Panc1 (cell line): ENCODE measurements around the gene FN3KRP. TPM values are rescaled to one million over a fixed set of nuclear protein-coding genes. Genes with fewer than 3 reads are reported as not detected.

Experiments
- ATAC-seq: fragments of 200-7000 bp; cut with Tn5 transposase; 2 replicates; pipeline ENCODE4 v1.9.1; 2020; ENCODE audit warnings: mild to moderate bottlenecking, moderate library complexity
- BruUV-seq: library from RNA; stranded (reverse); fragments of 400-500 nt; replicated peaks from 2 replicates; lab custom pipeline; 2021; lab: Mats Ljungman, UMichigan
- CTCF ChIA-PET: fragments of 300-600 bp; sonication (Branson Sonifier 250); formaldehyde crosslinking; loops from one replicate; lab custom pipeline; 2022; ENCODE audit warnings: antibody characterized with exemption; lab: Charles Lee
- POLR2A ChIA-PET: fragments of 300-600 bp; sonication (Branson Sonifier 250); formaldehyde crosslinking; loops from one replicate; lab custom pipeline; 2022; ENCODE audit warnings: antibody characterized with exemption; lab: Charles Lee
- DNase-seq: peaks from one replicate; pipeline ENCODE4 v3.0.0-alpha.2; 2010; ENCODE audit warnings: low read depth, low spot score
- H3K27ac ChIP-seq: 2 replicates; pipeline ENCODE4 v1.5.1; 2011; ENCODE audit warnings: mild to moderate bottlenecking, low read length, inconsistent platforms
- H3K27me3 ChIP-seq: fragments of 200-500 bp; sonication (Bioruptor generic); 2 replicates; pipeline ENCODE4 v1.6.0; 2014; ENCODE audit warnings: low read length, inconsistent platforms; ENCODE audit not compliant: control insufficient read depth, insufficient read depth
- H3K36me3 ChIP-seq: fragments of 200-500 bp; sonication (Bioruptor generic); 2 replicates; pipeline ENCODE4 v1.5.1; 2014; ENCODE audit warnings: inconsistent platforms, mild to moderate bottlenecking, low read length, moderate library complexity; ENCODE audit not compliant: control insufficient read depth, insufficient read depth
- H3K4me1 ChIP-seq: 2 replicates; pipeline ENCODE4 v1.5.1; 2011; ENCODE audit warnings: inconsistent platforms, mild to moderate bottlenecking, low read length, moderate library complexity; ENCODE audit not compliant: control insufficient read depth, insufficient read depth
- H3K4me3 ChIP-seq, 2 experiments: 2 replicates each; pipeline ENCODE4 v1.5.1; 2011 to 2012; ENCODE audit warnings: low read depth in 2 of 2, low read length in 2 of 2, mild to moderate bottlenecking in 2 of 2, inconsistent platforms in 1 of 2, moderate library complexity in 1 of 2
- H3K9me3 ChIP-seq: fragments of 200-500 bp; sonication (Bioruptor generic); 2 replicates; pipeline ENCODE4 v1.5.1; 2014; ENCODE audit warnings: low read depth, mild to moderate bottlenecking, inconsistent platforms, low read length, moderate library complexity; ENCODE audit not compliant: control insufficient read depth, insufficient read depth
- CTCF ChIP-seq: fragments of 450-650 bp; IDR thresholded peaks from 2 replicates; pipeline ENCODE4 v1.5.1; 2017; ENCODE audit warnings: mild to moderate bottlenecking
- POLR2AphosphoS5 ChIP-seq: IDR thresholded peaks from 2 replicates; pipeline ENCODE4 v1.6.1; 2012; ENCODE audit warnings: mild to moderate bottlenecking, low read depth, low read length, moderate library complexity
- REST ChIP-seq, 2 experiments: IDR thresholded peaks; 2 replicates each; pipeline ENCODE4 v1.6.1; 2011 to 2012; ENCODE audit warnings: low read depth in 2 of 2, control low read depth in 1 of 2, low read length in 1 of 2, mild to moderate bottlenecking in 1 of 2, moderate library complexity in 1 of 2; ENCODE audit not compliant: insufficient read depth in 1 of 2
- SIN3A ChIP-seq: IDR thresholded peaks from 2 replicates; pipeline ENCODE4 v1.6.1; 2012; ENCODE audit warnings: low read depth, mild to moderate bottlenecking, low read length, moderate library complexity, borderline replicate concordance; ENCODE audit not compliant: insufficient read depth
- TCF7L2 ChIP-seq: IDR thresholded peaks from 2 replicates; pipeline ENCODE4 v1.6.1; 2011; ENCODE audit warnings: mild to moderate bottlenecking, low read depth, low read length, inconsistent platforms
- in situ Hi-C: cut with HindIII; loops from 2 replicates; pipeline ENCODE4 v1.10.0; 2016; ENCODE audit warnings: low sequenced_read_pairs, low pct_unique_long_range_greater_than_20kb
- intact Hi-C: fragments of 100-400 bp; cut with micrococcal nuclease; formaldehyde crosslinking; loops from one replicate; pipeline ENCODE4 v1.10.0; 2022; ENCODE audit not compliant: unreplicated experiment
- total RNA-seq: library from RNA; stranded (reverse); gene quantifications from one replicate; pipeline ENCODE4 v1.2.1, GENCODE V29; 2021; ENCODE audit not compliant: unreplicated experiment

The FN3KRP gene
- total RNA-seq, 1 experiment from 2014 or later, result 41.0 TPM

DNA sequence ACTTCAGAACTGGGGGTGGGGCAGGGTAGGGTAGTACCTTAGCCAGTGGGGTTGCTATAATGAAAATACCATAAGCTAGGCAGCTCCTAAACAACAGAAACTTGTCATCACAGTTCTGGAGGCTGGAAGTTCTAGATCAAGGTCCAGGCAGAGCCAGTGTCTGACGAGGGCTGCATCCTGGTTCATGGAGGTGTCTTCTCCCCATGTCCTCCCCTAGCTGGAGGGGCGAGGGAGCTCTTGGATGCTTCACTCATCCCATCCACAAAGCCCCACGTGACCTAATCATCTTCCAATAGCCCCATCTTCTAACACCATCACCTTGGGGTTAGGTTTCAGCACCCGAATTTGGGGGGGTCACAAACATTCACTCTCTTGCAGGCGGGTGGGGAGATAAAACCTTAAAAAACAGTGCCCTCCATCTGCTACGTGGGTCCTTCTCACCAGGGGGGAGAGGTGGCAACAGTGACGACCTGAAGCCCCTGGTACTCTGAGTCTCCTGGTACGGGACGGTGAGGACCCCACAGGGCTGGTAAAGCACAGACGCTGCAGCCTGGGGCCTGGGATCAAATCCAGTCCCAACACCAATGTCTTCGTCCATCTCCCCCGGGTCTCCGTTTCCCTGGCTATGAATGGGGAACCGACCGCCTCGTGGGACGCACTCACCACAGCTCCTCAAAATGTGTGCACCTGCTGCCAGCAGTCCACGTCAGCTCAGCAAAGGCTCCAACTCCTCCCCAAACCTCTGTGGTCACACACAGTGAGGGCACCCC is 40.8 kb upstream of the FN3KRP start:
- intact Hi-C loops (no loop called here), in situ Hi-C loops (no loop called here)
- TF ChIP-seq POLR2AphosphoS5 (no peak), SIN3A (no peak), REST (IDR thresholded peaks at IDR 0.05; ENCODE audit: insufficient read depth in 1 of 2, low read depth in 2 of 2, low read length in 1 of 2) (no peak), CTCF (no peak), TCF7L2 (no peak)
- ChIA-PET POLR2A (no interaction called here), CTCF (no interaction called here)
- H3K27me3 ChIP-seq, result no peaks in the 10 kb centered on the region
- no TSS peak for BruUV-seq
- no peak for DNase-seq
- H3K4me3 ChIP-seq, result no peak overlapping the region
- no peak overlapping the region for H3K27ac ChIP-seq
- H3K4me1 ChIP-seq, result no peaks in the 10 kb centered on the region
- no peaks in the 10 kb centered on the region for H3K9me3 ChIP-seq
- H3K36me3 ChIP-seq, result no peaks in the 10 kb centered on the region
- ATAC-seq, result no peak

DNA sequence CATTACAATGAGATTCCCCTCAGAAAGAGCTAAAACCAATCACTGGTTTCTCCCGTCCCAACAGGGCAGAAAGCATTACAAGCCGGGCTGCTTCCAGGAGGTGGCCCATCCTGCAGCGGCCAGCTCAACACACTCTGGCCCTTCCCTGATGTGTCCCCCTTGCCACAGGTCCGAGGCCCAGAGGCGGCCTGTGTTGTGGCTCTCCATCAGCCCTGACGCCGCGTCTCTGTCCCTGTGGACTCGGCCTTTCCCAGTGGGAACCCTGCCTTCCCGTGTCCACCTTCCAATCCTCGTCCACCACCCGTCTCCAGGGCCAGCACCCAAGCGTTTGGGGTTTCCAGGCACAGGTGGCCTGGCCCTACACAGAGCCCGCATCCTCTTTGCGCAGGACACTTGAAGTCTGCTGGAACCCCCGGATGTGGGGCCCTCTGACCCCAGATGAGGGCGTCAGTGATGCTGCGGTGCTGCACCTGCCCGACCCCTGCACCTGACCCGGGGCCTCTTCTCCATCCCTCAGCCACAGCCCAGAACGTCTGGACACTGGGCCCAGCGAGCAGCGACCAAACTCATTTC is 39.1 kb upstream of the FN3KRP start:
- in situ Hi-C loops (no loop called here), intact Hi-C loops (no loop called here)
- BruUV-seq, result no TSS peak
- Histone ChIP-seq H3K27ac (no peak overlapping the region), H3K4me3 (no peak overlapping the region), H3K9me3 (peaks cover 4% of the 10 kb centered on the region; the same call in 1 of the 2 replicates), H3K4me1 (no peaks in the 10 kb centered on the region), H3K36me3 (no peaks in the 10 kb centered on the region), H3K27me3 (no peaks in the 10 kb centered on the region)
- ChIA-PET POLR2A (no interaction called here), CTCF (interaction anchor here (0.6 kb wide), 1 partner anchor 9 kb away, joined by 3 read pairs; no protein-coding TSS in a partner anchor)
- ATAC-seq (peak; percentile 19; the same call in 1 of the 2 replicates), DNase-seq (no peak)
- TF ChIP-seq TCF7L2, result no peak
- TF ChIP-seq REST (IDR thresholded peaks at IDR 0.05; ENCODE audit: insufficient read depth in 1 of 2, low read depth in 2 of 2, low read length in 1 of 2), result no peak
- no peak for TF ChIP-seq CTCF
- TF ChIP-seq POLR2AphosphoS5, result no peak
- no peak for TF ChIP-seq SIN3A
